Measurements from ENCODE around the gene ARX.

ARX gene

DNA sequence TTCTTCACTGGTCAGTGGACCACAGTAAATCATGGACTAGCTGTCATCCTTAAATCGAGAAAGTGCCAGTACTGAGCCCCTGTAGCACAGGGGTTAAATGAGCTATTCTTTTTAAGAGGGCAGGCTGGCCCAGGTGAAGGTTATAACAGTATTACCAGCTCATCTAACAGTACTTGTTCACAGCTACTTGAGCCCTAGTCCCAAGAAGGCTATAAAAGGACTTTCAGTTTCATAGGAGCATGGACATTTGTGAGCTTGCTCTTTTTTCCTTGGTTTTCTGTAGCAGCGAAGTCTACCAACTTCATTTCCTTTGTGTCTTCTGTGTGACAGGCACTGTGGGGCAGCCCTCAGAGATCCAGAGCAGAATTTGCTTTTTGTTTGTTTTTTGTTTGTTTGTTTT is 61.0 kb downstream of the ARX start:
- no peak overlapping the region for H3K27ac ChIP-seq
- DNase-seq (ENCODE audit: low read depth, low spot score) = no peak

More for the DNA sequence above, 61.0 kb downstream of the ARX start:
- no peaks in the 10 kb centered on the region for H3K9me3 ChIP-seq (ENCODE audit: low read depth, low read length)
- no peak overlapping the region for H3K4me3 ChIP-seq
- H3K9ac ChIP-seq (ENCODE audit: insufficient read length) = no peak overlapping the region
- TF ChIP-seq EZH2 (IDR thresholded peaks at IDR 0.05) (no peak), FOXP2 (optimal IDR thresholded peaks at IDR 0.05; ENCODE audit: control extremely low read depth, extremely low read length, insufficient read depth) (no peak), POLR2AphosphoS5 (IDR thresholded peaks at IDR 0.05; ENCODE audit: borderline replicate concordance, low read depth, low read length) (no peak)
- H3K36me3 ChIP-seq (ENCODE audit: insufficient read depth, low read length) = no peaks in the 10 kb centered on the region; the same call in 1 of the 2 replicates
